GM21723 (cell line): ENCODE results near the gene PRXL2B.

Experiments used
- ATAC-seq: cut with Tn5 transposase; IDR thresholded peaks from one replicate; pipeline ENCODE4 v1.9.1; 2021; ENCODE audit warnings: mild to moderate bottlenecking, moderate library complexity; ENCODE audit not compliant: unreplicated experiment

PRXL2B gene

DNA sequence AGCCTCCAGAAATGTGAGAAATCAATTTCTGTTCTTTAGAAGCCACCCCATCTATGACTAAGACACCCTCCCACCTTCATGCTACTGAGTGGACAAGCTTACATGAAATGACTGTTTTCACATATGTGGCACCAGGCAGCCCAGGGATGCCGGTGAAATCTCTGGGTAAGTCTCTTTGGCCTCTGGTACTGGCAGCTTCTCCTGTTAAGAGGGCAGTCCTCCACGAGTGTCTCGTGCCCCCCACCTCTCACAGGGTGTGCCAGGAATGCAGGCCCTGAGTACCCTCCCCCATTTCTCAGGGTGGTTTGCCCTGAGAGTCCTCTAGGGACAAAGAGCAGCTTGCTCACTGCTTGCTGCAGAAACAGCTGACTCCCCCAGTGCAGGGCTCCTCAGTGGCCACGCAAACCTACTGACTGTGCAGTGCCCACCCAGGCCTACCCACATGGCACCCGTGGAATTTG is 3.2 kb upstream of the PRXL2B start:
- no peak for ATAC-seq

DNA sequence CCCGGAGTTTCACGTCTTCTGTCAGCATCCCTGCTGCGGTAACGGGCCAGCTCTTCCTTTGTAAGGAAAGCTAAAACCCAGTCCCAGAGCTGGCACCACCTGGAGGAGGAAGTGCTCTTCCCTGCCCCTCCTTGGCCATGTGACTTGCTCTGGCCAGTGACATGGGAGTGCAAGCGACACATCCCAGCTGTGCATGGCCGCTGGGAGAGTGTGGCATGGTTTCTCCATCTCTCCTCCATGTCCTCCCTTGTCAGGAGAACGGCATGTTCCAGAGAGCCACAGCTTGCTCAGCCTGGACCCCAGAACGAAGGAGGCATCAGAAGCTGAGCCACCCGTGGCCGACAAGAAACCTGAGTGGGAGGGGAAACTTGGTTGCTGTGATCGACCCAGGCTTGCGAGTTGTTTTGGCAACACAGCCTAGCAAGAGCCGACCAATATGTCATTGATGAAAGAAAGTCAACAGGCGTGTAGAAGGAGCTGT is 2.7 kb upstream of the PRXL2B start:
- no peak for ATAC-seq

DNA sequence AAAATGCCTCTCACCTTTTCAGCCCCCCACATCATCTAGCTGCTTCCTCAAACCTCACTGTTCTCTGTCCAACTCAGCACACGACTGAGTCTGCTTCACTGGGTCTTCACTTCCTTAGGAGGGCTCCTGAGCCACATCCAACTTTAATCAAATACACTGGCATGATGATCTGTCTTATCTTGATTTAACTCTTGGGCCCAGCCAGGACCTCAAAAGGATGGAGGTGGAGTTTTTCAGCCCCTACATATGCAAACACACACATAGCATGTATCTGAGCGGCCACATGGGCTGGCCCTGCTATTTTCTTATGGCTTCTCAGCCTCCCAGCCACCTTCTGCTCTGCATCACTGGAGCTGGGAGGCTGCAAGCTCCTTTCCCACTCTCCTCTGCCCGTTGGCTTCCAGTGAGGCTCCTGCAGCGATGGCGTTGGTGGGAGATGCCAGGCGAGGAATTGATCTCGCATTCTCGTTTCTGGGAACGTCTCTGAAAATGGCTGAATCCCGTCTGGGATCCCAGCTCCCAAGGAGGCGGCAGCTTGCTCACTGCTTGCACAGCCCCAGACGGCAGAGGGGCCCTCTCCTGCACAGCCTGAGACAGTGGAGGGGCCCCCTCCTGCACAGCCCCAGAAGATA is 1.8 kb upstream of the PRXL2B start:
- ATAC-seq = no peak

DNA sequence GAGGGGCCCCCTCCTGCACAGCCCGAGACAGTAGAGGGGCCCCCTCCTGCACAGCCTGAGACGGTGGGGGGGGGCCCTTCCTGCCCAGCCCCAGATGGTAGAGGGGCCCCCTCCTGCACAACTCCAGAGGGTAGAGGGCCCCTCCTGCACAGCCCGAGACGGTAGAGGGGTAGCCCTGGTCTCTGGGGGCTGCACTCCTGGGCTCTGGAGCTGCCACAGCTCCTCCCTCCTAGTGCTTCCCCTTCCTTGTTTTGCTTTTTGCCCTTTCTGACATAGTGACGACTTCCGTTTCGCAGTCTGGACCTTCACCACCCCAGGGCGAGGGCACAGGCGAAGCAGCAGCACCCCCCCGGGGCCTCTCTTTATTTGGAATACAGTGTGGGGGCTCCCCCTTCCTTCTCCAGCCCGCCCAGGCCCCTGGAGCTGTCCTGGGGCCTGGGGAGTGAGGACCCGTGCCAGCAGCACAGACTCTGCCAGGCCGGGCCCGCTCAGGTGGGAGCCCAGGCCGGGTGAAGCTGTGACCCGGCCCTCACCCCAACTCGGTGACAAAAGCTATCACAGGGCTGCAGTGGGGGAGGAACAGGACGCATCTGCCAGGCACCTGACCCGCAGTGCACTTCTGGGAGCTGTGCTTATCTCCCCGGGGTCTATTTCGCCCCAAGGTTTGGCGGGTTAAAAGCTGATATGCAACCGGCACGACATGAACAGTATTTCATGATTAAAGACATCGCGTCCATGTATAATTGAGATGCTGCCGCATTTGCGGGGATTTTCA is 1.1 kb upstream of the PRXL2B start:
- peak; percentile 38 for ATAC-seq

DNA sequence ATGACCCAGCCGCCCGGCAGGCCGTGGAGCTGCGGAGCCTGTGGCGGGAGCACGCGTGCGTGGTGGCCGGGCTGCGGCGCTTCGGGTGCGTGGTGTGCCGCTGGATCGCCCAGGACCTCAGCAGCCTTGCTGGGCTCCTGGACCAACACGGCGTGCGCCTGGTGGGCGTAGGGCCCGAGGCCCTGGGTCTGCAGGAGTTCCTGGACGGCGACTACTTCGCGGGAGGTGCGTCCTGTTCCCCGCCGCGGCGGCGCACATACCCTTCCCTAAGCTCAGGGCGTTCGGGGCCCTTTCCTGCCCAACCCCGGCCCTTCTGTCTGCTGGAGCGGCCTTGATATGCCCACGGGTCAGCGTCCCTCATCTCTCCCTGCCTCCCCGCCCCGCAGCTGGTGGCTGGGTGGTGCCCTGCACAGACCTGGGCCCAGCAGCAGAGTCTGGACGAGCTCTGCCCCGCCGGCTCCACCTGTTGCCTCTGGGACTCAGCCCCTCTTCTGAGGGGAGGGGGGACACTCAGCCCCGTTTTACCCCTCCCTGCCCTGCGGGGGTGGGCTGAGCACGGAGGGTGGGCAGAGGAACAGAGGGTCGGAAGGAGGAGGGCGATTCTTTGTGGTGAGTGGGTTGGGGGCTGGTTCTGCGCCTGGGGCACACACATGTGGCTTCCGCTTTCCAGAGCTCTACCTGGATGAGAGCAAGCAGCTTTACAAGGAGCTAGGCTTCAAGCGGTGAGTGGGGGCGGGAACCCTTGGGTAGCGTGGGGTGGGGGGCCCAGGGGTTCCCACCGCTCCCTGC is 688 bp downstream of the PRXL2B start:
- no peak for ATAC-seq

DNA sequence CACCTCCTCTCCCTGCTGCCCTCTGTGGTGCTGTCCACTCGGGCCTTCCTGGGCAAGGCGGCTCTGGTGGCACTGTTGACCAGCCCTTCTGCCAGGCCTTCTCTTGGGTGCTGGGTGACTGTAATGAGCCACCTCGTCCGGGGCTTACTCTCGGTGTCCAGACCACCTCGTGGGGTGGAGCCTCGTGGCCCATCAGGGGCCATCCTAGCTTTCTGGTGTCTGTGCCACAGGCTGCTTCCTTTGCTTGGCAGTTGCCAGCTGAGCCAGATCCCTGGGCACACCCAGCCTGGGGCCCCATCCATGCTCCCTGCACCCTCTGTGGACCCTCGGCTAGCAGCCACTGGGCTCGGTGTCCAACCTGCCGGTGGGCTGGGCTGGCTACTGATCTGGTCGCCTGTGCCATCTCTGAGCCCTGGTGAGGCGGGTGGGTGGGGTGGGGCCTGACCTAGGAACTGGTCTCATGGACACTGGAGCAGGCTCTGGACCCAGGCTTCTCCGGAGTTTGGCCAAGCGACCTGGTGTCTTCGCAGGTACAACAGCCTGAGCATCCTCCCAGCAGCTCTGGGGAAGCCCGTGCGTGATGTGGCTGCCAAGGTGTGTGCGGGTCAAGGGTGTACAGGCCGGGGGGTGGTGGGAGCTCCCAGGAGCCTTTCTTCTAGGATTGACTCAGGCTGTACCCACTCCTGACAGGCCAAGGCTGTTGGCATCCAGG is 1.4 kb downstream of the PRXL2B start:
- ATAC-seq = no peak

DNA sequence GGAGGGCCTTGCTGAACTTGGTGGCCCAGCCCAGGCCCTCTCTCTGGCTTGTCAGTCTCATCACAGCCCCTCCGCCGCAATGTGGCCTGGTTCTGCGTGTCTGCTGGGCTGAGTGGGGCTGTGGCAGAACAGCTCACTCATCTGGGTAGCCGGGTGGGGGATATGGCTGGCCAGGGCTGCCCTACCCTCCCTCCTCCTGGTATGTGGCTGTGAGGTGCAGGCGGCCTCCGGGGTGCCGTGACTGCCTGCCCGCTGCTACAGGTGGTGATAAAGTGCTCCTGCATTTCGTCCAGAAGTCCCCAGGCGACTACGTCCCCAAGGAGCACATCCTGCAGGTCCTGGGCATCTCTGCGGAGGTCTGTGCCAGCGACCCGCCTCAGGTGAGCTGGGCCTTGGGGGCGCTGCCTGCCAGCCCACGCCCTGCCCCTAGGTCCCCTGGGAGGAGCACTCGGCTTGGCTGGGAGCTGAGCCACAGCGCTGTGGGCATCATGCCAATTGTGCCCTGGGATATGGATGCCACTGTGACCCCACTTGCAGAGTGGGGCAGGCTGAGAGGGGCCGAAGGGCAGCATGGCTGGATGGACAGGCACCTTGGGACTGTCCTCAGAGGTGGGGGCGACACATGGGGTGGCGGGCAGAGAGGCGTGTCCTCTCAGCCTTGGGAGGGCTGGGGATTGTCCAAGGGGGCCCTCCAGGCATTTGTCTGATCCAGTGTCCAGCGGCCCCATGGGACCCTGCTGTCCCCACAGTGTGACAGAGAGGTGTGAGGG is 2.3 kb downstream of the PRXL2B start:
- no peak for ATAC-seq

DNA sequence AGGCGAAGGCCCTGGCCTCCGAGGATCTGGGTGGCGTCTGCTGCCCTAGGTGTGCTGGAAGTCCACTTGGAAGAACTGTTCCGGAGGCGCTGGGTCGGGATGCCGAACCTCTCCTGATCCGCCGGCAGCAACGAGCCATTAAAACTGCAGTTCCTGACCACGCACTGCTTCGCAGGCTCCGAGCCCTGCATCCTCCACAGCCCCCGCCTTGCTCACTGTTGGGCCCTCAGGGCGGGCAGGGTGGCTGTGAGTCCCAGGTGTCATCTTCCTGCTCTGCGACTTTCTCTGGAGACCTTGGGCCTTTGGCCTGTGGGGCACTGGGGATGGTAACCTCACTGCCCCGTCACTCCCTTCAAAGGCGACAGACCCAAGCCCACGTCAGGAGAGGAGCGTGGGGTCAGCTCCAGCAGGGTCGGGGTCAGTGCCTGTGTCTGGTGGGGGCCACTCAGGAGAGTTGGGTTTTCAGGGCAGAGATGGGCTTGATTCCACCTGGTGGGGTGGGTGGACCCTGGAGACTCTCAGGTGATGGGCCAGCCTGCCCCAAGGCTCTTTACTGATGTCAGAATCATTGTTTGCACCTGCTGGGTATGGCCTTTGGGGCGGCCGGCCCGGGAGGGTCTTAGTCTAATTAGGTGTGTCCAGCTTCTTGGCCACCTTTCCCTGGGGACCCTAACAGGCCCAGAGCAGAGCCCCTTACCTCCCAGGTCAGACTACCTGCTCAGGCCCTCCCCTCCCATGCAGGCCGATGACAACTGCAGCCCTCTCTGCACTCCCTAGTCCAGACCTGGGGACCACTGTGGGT is 3.1 kb downstream of the PRXL2B start:
- no peak for ATAC-seq

DNA sequence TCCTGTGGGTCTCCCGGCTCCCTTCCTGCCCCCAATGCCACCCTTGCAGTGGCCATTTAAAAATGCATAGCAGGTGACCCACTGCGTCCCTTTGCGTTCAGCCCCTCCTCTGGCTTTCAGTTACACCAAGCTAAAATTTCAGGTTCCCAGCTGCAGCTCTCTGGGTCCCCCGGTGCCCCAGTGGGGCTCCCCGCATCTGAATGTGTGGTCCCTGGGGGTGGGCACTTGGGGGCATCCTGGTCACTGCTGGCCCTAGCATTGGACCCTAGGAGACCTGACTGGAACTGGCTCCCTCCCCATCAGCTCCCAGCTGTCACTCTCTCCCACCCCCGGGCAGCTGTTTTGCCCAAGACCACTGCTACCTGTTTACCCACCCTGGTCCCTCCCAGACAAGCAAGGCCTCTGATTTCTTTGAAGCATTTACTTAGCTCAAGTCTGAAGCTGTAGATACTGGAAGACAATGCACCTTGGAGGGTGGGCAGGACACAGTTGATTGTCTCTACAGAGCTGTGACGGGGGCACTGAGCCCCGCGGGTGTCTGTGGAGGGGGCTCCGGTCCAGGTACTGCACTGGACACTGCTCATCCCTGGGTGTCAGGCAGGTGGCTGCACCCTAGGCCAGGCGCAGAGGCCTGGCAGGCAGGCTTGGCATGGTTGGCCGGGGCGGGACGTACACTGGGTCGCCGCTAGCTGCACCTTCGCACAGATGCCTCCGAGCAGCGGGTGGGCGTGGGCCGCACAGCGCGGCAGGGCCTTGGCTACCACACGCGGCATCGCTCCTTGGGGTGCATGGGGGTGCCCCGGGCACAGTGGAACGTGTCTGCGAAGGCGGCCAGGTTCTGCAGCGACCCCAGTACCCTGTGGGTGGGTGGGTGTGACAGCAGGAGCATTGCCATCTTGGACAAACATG is 3.9 kb downstream of the PRXL2B start:
- ATAC-seq = no peak

DNA sequence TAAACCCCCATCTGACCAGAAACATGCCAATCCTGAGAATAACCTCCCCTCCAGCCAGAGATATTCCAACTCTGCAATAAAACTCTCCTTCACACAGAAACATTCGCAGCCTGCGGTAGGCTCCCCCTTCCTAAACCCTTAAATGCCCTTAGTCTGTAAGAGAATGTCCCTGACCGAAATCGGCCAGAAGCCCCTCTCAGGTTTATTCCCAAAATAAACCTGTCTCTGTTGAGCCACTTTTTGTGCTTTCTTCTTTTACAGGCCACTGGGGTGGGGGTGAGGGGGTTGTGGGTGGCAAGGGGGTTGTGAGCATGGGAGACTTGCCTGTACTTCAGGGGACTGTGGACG is 4.6 kb downstream of the PRXL2B start:
- no peak for ATAC-seq

DNA sequence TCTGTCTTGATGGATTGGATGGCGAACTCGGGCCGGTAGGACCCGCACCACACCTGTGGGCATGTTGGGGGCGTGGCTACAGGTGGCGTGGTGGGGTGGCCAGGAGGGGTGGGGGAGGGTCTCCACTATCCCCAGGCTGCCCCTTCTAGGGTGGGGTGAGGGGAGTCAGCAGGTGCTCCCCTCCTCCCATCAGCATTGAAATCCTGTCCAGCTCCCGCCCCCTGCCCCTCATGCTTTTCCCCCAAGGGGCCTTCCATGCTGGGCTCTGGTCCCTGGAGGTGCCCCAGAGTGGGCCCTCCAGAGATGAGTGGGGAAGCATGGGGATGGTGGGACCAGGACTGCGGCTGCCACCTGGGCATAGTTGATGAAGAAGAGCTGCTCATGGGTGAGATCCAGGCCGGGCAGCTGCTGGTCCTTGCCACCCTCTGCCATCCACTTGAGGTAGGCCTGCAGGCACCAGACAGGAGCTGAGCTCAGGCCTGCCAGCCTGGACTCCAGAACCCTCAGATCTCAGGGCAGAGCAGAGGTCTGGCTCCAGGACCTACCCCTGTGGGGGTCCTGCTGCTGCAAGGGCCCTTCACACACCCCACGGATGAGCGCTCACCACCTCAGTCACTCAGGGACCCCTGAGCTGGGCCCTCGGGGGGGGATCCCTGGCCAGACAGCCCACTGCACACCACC is 5.1 kb downstream of the PRXL2B start:
- no peak for ATAC-seq

DNA sequence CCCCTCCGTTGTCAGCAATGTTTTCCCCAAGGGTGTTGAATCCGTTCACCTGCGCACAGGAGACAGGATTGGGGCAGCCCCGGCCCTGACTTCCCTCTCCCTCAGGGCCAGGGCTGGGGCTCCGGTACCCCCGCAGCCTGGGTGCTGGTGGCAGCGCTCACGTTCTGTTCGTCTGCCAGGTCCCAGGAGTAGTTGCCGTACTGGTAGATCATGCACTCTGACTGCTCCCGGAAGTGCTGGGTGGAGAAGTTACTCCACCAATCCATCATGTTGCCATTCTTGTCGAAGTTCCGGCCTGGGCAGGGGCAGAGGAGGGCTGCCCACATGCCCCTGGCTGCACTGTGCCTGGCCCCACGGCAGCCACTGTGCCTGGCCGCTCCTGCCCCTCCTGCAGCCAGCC is 6.1 kb downstream of the PRXL2B start:
- no peak for ATAC-seq

DNA sequence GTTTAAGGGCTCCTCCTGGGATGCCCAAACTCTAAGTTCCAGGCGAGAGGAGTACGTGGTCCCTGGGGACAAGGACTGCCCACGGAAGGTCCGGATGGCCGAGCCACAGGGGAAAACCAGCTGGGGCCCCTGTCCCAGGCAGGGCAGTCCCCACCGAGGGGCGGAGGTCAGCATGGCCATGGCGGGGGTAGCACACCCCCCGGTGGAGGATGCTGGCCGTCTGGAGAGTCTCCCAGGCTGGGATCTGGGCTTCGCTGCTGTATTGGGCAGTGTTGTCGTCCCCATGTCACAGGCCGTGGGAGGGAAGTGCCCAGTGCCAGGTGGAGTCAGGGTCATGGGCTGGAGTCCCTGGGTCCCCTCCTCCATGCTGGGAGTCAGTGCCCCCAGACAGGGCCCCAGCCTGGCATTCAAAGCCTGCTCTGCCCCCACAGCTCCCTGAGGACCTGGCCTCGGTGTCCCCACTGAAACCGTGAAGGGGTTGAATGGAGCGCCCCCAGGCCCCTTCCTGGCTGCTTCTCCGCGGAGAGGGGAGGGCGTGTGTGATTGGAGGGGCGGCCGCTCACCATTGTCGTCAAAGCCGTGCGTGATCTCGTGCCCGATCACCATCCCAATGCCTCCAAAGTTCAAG is 6.8 kb downstream of the PRXL2B start:
- no peak for ATAC-seq

DNA sequence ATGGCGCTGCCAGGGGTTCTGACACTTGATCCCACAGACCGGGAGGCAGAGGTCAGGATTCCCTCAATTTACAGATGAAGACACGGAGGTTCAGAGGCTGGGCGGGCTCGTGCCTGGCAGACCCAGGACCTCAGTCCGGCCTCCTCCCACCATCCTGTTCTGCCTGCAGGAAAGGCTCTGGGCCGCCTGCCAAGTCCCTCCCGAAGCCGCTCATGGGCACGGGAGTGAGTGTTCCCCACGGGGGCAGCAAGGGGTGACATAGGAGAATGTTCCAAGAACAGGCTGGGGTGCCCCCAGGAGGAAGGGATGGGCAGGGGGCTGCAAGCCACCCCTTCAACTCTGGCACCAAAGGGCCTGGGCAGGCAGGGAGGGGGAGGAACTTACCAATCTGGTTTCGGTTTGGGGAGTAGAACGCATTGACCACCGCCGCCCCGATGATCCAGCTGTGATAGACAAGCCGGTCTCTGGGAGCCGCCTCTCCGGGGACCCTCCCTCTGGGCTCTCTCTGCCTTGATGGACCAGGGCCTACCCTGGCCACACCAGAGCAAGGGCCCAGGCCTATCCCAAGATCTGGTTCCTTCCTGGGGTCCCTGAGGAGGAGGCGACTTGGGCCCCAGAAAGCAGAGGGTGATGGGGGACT is 7.5 kb downstream of the PRXL2B start:
- no peak for ATAC-seq

DNA sequence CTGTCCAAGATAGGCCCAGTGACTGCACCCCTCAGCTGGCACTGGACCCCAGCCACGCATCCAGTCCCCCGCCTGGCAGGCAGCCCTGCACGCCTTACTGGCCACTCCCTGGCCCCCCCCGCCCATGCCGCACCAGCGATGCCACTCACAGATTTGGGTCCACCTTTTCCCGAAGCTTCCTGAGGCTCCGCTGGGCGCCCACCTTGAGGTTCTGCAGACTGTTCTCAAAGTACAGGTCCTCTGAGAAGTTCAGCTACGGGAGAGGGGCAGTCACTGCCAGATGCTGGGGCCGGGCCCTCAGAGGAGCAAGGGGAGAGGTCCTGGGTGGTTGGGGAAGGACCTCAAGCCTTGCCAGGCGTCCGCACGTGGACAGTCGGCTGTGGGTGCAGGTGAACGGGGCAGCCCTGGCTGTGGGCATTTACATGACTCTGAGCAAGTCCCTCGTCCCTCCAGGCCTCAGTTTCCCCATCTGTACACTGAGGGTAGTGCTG is 8.1 kb downstream of the PRXL2B start:
- ATAC-seq = no peak

DNA sequence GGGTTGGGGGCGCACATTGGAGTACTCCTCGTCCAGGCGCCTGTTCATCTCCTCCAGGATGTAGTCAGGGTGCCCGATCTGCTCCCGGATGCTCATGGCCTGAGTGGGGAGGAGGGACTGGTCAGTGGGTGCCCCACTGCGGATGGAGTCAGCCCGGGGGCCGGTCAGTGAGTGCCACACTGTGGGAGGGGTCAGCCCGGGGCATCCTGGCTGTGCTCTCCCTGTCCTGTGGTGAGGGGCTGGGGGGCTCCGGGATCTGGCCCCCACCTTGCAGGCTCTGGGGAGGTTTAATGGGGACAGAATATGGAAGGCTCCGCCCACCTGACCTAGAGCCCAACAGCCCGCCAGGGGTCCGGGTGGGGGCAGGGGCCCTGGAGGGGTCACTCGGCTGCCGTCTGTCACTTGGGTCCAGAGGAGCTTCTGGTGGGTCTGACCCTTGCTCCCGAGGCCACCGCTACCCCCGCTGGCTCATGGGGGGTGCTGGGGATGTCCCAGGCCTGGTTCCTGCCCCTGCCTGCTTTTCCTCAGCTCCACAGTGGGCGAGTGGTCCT is 8.8 kb downstream of the PRXL2B start:
- no peak for ATAC-seq
